ENCODE measurements around the gene POFUT1. TPM values are rescaled to one million over a fixed set of nuclear protein-coding genes. Genes with fewer than 3 reads are reported as not detected.

POFUT1 gene
- total and polyA plus RNA-seq, 2 of the 8 experiments (the other 6 are each of a cell fraction or from before 2014, with no cell fraction given), result 19.4 to 24.4 TPM

- Histone ChIP-seq H2BK120ac (replicated peaks; ENCODE audit: low read depth, low read length) (no peak overlapping the region), H4K91ac (replicated peaks; ENCODE audit: insufficient read length, low read length) (no peak overlapping the region), H3K4me3 (ENCODE audit: extremely low read depth in 1 of 4, insufficient read depth in 2 of 4, low read depth in 3 of 4, low read length in 4 of 4) (no peak overlapping the region), H3K79me1 (ENCODE audit: low read depth, low read length) (0 out of 2 replicates have a peak, but pooled peaks cover 4% of the 10 kb centered on the region), H3K4me2 (ENCODE audit: insufficient read depth in 1 of 2, low read depth in 2 of 2, low read length in 2 of 2) (no peak overlapping the region), H3K14ac (ENCODE audit: insufficient read length) (no peak overlapping the region), H4K5ac (ENCODE audit: insufficient read length, low read depth, low read length) (no peak overlapping the region), H4K20me1 (replicated peaks in 1 of 2; ENCODE audit: control insufficient read depth in 1 of 2, insufficient read depth in 2 of 2, low read length in 2 of 2) (peaks cover 0 to 3% of the 10 kb centered on the region in 2 experiments), H3K18ac (ENCODE audit: extremely low read depth, low read length) (no peak overlapping the region), H3K36me3 (ENCODE audit: control insufficient read depth in 2 of 4, insufficient read depth in 4 of 4, low read length in 3 of 4) (no peaks in the 10 kb centered on the region), H3K27me3 (replicated peaks in 1 of 4; ENCODE audit: control insufficient read depth in 3 of 4, extremely low read depth in 1 of 4, insufficient read depth in 3 of 4, low read length in 3 of 4) (no peaks in the 10 kb centered on the region), H4K8ac (ENCODE audit: extremely low read depth, insufficient read depth, low read length) (no peak overlapping the region), H2BK5ac (ENCODE audit: low read depth, low read length) (no peak overlapping the region), H2AFZ (ENCODE audit: low read length) (no peak overlapping the region), H2BK20ac (ENCODE audit: low read length) (no peak overlapping the region), H3K27ac (ENCODE audit: low read depth, low read length) (no peak overlapping the region), H3K4me1 (replicated peaks in 1 of 4; ENCODE audit: control insufficient read depth in 3 of 4, insufficient read depth in 4 of 4, low read length in 3 of 4) (peaks cover 2 to 21% (median 19%) of the 10 kb centered on the region in 4 experiments), H3K4ac (replicated peaks; ENCODE audit: insufficient read length, low read depth, low read length) (no peak overlapping the region), H2BK12ac (ENCODE audit: low read depth, low read length) (no peak overlapping the region), H3K79me2 (ENCODE audit: control insufficient read depth in 1 of 2, insufficient read depth in 2 of 2, low read length in 2 of 2) (peaks cover 0 to 6% of the 10 kb centered on the region in 2 experiments; a peak in 1 of 4 replicates), H2AK5ac (ENCODE audit: low read depth, low read length) (no peak overlapping the region), H2BK15ac (ENCODE audit: low read length) (no peak overlapping the region), H3K23me2 (ENCODE audit: low read depth, low read length) (peaks cover 7% of the 10 kb centered on the region; the same call in 1 of the 2 replicates), H3K56ac (replicated peaks; ENCODE audit: insufficient read length, low read depth, low read length) (no peak overlapping the region), H3K9me3 (ENCODE audit: insufficient read depth in 2 of 2, low read depth in 1 of 2, low read length in 1 of 2) (peaks cover 0 to 4% of the 10 kb centered on the region in 2 experiments; a peak in 1 of 4 replicates), H3K23ac (ENCODE audit: insufficient read length) (no peak overlapping the region), H3K9ac (replicated peaks in 1 of 4; ENCODE audit: extremely low read depth in 1 of 4, low read depth in 3 of 4, low read length in 3 of 4) (no peak overlapping the region)
- 100% methylated on average over 1 of the region's 1 CpG; no CpG with 5 or more reads in 1 of the 2 experiments for WGBS, 2 experiments (ENCODE audit: extremely low coverage in 1 of 2, insufficient coverage in 1 of 2, insufficient read length in 1 of 2, insufficient replicate concordance in 2 of 2, low coverage in 1 of 2, low lambda C conversion rate in 2 of 2, missing lambda C conversion rate in 1 of 2)
- DNase-seq (ENCODE audit: low read depth in 1 of 2, low spot score in 2 of 2) (no peak), FAIRE-seq (no peak)
- POLR2A ChIA-PET (ENCODE audit: partially characterized antibody), result interaction anchor here (0.7 kb wide), 1 partner anchor 19 kb away, joined by 3 read pairs; no protein-coding TSS in a partner anchor
- CTCF ChIA-PET (ENCODE audit: partially characterized antibody), result no interaction called here
- TF ChIP-seq MAFK (IDR thresholded peaks at IDR 0.05; ENCODE audit: low read depth, low read length), result no peak
These were observed 21.2 kb upstream of the POFUT1 start for GRCh38 chr20:32186506-32186905.
